RWPE1 (cell line): ENCODE results near the gene ZNF638.

Experiments used
- CTCF ChIA-PET: fragments of 350-600 bp; sonication (Branson Sonifier 250); formaldehyde crosslinking; extraction: SDS; loops from one replicate; lab custom pipeline; 2021; lab: Yijun Ruan, JAX
- POLR2A ChIA-PET: fragments of 400-600 bp; formaldehyde crosslinking; extraction: SDS; loops from one replicate; lab custom pipeline; 2020; ENCODE audit warnings: antibody characterized with exemption; ENCODE audit not compliant: low non-redundant PET; lab: Yijun Ruan, JAX
- DNase-seq: peaks from one replicate; pipeline ENCODE4 v3.0.0; 2012; ENCODE audit warnings: low spot score
- H3K27ac ChIP-seq: fragments of 450-650 bp; 2 replicates; pipeline ENCODE4 v1.5.1; 2017
- TF ChIP-seq, protein P1 (sequence below): fragments of 450-650 bp; conservative IDR thresholded peaks from 2 replicates; pipeline ENCODE4 v1.5.1; 2017; ENCODE audit warnings: low read depth, mild to moderate bottlenecking

ZNF638 gene

DNA sequence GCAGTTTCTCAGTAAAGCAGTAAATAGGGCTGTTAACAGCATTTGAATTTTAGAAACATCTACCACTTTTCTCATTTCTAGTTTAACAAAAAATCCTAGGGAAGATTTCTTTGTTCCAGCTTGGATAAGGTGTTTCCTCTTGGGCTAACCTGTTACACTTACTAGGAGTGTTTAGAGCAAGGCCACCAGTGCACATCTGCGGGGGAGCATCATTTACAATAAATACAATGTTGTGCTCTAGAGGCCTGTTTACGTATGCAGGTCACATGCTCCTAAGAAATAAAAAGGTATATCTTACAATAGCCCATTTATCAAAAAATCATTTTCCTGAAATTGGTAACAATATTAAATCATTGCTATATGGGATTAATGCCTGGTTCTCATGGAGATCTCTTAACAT lies 8.1 kb downstream of the ZNF638 start:
- no peak for DNase-seq
- H3K27ac ChIP-seq: no peak overlapping the region
- CTCF ChIA-PET: no interaction called here
- TF ChIP-seq, protein P1, sequence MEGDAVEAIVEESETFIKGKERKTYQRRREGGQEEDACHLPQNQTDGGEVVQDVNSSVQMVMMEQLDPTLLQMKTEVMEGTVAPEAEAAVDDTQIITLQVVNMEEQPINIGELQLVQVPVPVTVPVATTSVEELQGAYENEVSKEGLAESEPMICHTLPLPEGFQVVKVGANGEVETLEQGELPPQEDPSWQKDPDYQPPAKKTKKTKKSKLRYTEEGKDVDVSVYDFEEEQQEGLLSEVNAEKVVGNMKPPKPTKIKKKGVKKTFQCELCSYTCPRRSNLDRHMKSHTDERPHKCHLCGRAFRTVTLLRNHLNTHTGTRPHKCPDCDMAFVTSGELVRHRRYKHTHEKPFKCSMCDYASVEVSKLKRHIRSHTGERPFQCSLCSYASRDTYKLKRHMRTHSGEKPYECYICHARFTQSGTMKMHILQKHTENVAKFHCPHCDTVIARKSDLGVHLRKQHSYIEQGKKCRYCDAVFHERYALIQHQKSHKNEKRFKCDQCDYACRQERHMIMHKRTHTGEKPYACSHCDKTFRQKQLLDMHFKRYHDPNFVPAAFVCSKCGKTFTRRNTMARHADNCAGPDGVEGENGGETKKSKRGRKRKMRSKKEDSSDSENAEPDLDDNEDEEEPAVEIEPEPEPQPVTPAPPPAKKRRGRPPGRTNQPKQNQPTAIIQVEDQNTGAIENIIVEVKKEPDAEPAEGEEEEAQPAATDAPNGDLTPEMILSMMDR: no peak
- POLR2A ChIA-PET: no interaction called here

- CTCF ChIA-PET: no interaction called here
- POLR2A ChIA-PET: no interaction called here
- H3K27ac ChIP-seq: no peak overlapping the region
- TF ChIP-seq, protein P1: no peak
- DNase-seq: no peak
These were observed 8.6 kb downstream of the ZNF638 start for GRCh38 chr2:71340176-71340575.

- CTCF ChIA-PET: no interaction called here
- POLR2A ChIA-PET: no interaction called here
- TF ChIP-seq, protein P1: no peak
- H3K27ac ChIP-seq: no peak overlapping the region
- no peak for DNase-seq
These were observed 10.1 kb downstream of the ZNF638 start for GRCh38 chr2:71341645-71342044.

DNA sequence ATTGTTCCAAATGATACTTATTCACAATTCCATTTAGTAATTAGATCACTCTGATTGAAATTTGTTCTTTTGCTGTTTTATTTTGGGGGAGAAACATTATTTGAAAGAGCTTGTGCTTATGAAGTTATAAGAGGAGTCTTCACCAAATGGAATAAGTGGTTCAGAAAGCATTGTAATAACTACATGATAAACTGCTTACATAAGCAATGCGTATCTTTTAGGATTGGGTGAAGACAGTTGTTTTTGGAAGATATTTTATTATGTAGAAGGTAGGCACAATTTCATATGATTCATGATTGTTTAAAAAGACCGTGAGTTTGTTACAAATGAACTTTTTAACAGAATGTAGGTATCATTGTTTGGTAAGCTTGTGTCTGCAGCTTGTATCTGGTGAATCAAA lies 14.5 kb downstream of the ZNF638 start:
- no peak for DNase-seq
- TF ChIP-seq, protein P1: no peak
- POLR2A ChIA-PET: no interaction called here
- no peak overlapping the region for H3K27ac ChIP-seq
- CTCF ChIA-PET: interaction anchor here (0.6 kb wide), 1 partner anchor 173 kb away, joined by 3 read pairs; no protein-coding TSS in a partner anchor

DNA sequence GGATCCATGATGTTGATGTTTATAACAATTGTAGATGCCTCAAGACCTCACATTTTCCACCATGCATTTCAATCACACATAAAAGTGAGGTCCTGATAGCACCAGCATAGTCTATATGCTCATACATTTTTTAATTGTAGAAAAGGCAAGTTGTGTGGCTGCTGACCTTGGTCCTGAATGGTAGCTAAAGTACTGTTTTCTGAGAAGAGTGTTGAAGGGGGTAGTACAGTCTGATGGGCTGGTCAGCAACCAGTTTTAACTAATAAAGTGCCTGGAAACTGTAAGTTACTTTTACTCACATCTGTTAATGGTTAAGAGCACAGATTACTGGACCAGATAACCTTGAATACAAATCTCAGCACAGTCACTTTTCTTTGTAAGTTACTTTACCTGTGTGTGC lies 15.9 kb downstream of the ZNF638 start:
- DNase-seq: no peak
- H3K27ac ChIP-seq: no peak overlapping the region
- TF ChIP-seq, protein P1: no peak
- POLR2A ChIA-PET: no interaction called here
- CTCF ChIA-PET: interaction anchor here (0.6 to 0.9 kb wide), 2 partner anchors 14 to 48 kb away, joined by 3 to 4 read pairs; no protein-coding TSS in a partner anchor

DNA sequence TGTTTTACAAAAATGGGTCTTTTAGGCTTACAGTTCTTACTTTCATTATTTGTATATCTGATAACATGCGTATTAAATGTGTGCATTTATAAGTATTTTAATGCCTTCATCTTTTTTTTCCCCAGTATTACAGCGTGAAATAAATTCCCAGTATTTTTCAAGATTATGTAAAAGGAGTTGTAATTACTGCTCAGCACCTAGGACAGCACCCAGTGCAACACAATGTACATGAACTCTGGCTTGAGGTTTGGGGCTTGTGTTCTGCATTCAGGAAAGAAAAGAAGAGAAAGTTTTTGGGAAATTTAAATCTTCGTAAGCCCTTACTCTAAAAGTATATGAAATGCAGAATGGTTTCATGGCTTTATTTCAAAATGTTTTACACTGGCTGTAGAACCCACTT lies 16.7 kb downstream of the ZNF638 start:
- POLR2A ChIA-PET: no interaction called here
- TF ChIP-seq, protein P1: no peak
- CTCF ChIA-PET: interaction anchor here (0.6 kb wide), 1 partner anchor 9 kb away, joined by 3 read pairs; no protein-coding TSS in a partner anchor
- no peak overlapping the region for H3K27ac ChIP-seq
- no peak for DNase-seq

- no peak for DNase-seq
- no peak overlapping the region for H3K27ac ChIP-seq
- POLR2A ChIA-PET: no interaction called here
- TF ChIP-seq, protein P1: no peak
- CTCF ChIA-PET: interaction anchor here (0.7 to 1.9 kb wide), 2 partner anchors 44 to 53 kb away, joined by 3 to 4 read pairs; no protein-coding TSS in a partner anchor
These were observed 21.7 kb downstream of the ZNF638 start for GRCh38 chr2:71353248-71353647.
